A549 (cell line): Measurements from ENCODE around the gene DPM3. TPM values are rescaled to one million over a fixed set of nuclear protein-coding genes. Genes with fewer than 3 reads are reported as not detected.
A peak's percentile ranks its signal among the peaks of the same experiment; 100 is the strongest.

ENCODE experiments used
- ATAC-seq, 2 experiments: fragments of 200-7000 bp in 1 of 2; fragments of >200 bp in 1 of 2; cut with Nextera tagmentation in 1 of 2; cut with Tn5 transposase in 1 of 2; 3 replicates each; pipeline versions ENCODE4 v1.8.0 to v1.9.1; 2018 to 2020; ENCODE audit warnings: mild to moderate bottlenecking in 1 of 2, moderate library complexity in 1 of 2
- CTCF ChIA-PET: fragments of 300-600 bp; sonication (Branson Sonifier 250); formaldehyde crosslinking; extraction: SDS; loops from one replicate; lab custom pipeline; 2021; ENCODE audit warnings: antibody characterized with exemption, inconsistent platforms; lab: Yijun Ruan, JAX
- POLR2A ChIA-PET: fragments of 350-600 bp; formaldehyde crosslinking; extraction: SDS; loops from one replicate; lab custom pipeline; 2021; ENCODE audit warnings: antibody characterized with exemption, inconsistent platforms; lab: Yijun Ruan, JAX
- DNase-seq, 2 experiments: peaks; one replicate each; pipeline versions ENCODE4 v3.0.0 to v3.0.0-alpha.2; 2011 to 2016; ENCODE audit warnings: low read depth in 1 of 2, low spot score in 1 of 2
- FAIRE-seq: peaks from 2 replicates; lab custom pipeline; 2011; peaks lifted over from hg19 to GRCh38; lab: Jason Lieb, UNC
- H3K27ac ChIP-seq, 2 experiments: fragments of >200 bp; sonication (Bioruptor Twin); formaldehyde crosslinking; 3 replicates each; pipeline ENCODE4 v1.5.1; 2016 to 2017
- H3K4me1 ChIP-seq: fragments of >200 bp; sonication (Bioruptor Twin); formaldehyde crosslinking; 3 replicates; pipeline ENCODE4 v1.6.1; 2016
- H3K4me2 ChIP-seq: fragments of >200 bp; sonication (Bioruptor Twin); formaldehyde crosslinking; 3 replicates; pipeline ENCODE4 v1.6.1; 2016
- H3K4me3 ChIP-seq: fragments of >200 bp; sonication (Bioruptor Twin); formaldehyde crosslinking; 3 replicates; pipeline ENCODE4 v1.5.1; 2016
- H3K9me3 ChIP-seq: fragments of >200 bp; sonication (Bioruptor Twin); formaldehyde crosslinking; 3 replicates; pipeline ENCODE4 v1.6.1; 2016
- BHLHE40 ChIP-seq: IDR thresholded peaks from 2 replicates; pipeline ENCODE4 v1.6.1; 2012; ENCODE audit warnings: low read depth, low read length, inconsistent platforms
- CEBPB ChIP-seq, 2 experiments: fragments of >200 bp in 1 of 2; sonication (Bioruptor Twin) in 1 of 2; formaldehyde crosslinking in 1 of 2; IDR thresholded peaks; 2 replicates each; pipeline ENCODE4 v1.6.1; 2012 to 2016
- EHF ChIP-seq: fragments of 250-450 bp; sonication (Bioruptor Pico); IDR thresholded peaks from 2 replicates; pipeline ENCODE4 v1.5.0; 2020; ENCODE audit warnings: mild to moderate bottlenecking
- EP300 ChIP-seq, 2 experiments: fragments of >200 bp; sonication (Bioruptor Twin); formaldehyde crosslinking; IDR thresholded peaks; 2 replicates in 1 of 2; 3 replicates in 1 of 2; pipeline ENCODE4 v1.6.1; 2016 to 2017
- GATA3 ChIP-seq: IDR thresholded peaks from 2 replicates; pipeline ENCODE4 v1.6.1; 2012; ENCODE audit warnings: borderline replicate concordance
- HDAC2 ChIP-seq: fragments of 200-600 bp; sonication (generic); IDR thresholded peaks from 2 replicates; pipeline ENCODE4 v1.6.1; 2016
- HEYL ChIP-seq: fragments of 250-450 bp; sonication (Bioruptor Pico); IDR thresholded peaks from 2 replicates; pipeline ENCODE4 v1.8.0; 2021; ENCODE audit warnings: mild to moderate bottlenecking, moderate library complexity
- HOXA7 ChIP-seq: fragments of 250-450 bp; sonication (Bioruptor Pico); IDR thresholded peaks from 2 replicates; pipeline ENCODE4 v1.5.0; 2020; ENCODE audit warnings: mild to moderate bottlenecking, moderate library complexity
- HOXB13 ChIP-seq: fragments of 250-450 bp; sonication (Bioruptor Pico); IDR thresholded peaks from 2 replicates; pipeline ENCODE4 v1.5.0; 2020; ENCODE audit warnings: low read depth, mild to moderate bottlenecking, moderate library complexity
- HOXB5 ChIP-seq: fragments of 250-450 bp; sonication (Bioruptor Pico); IDR thresholded peaks from 2 replicates; pipeline ENCODE4 v1.5.0; 2020; ENCODE audit warnings: mild to moderate bottlenecking, moderate library complexity
- JUNB ChIP-seq: fragments of >200 bp; sonication (Bioruptor Twin); formaldehyde crosslinking; IDR thresholded peaks from 2 replicates; pipeline ENCODE4 v1.6.1; 2016
- MAFK ChIP-seq: fragments of 450-650 bp; IDR thresholded peaks from 2 replicates; pipeline ENCODE4 v1.6.1; 2014; ENCODE audit not compliant: partially characterized antibody
- MAZ ChIP-seq: fragments of 150-350 bp; IDR thresholded peaks from 2 replicates; pipeline ENCODE4 v1.6.1; 2014; ENCODE audit warnings: antibody characterized with exemption, low read depth, low read length, borderline replicate concordance
- MYC ChIP-seq: IDR thresholded peaks from 2 replicates; pipeline ENCODE4 v1.6.1; 2012; ENCODE audit warnings: mild to moderate bottlenecking, inconsistent platforms, low read length, improper control_type of control experiment, borderline replicate concordance
- NFE2L2 ChIP-seq: fragments of 150-350 bp; conservative IDR thresholded peaks from 2 replicates; pipeline ENCODE4 v1.6.1; 2014; ENCODE audit warnings: low read length
- NR3C1 ChIP-seq: fragments of >200 bp; sonication (Bioruptor Twin); formaldehyde crosslinking; IDR thresholded peaks from 3 replicates; pipeline ENCODE4 v1.6.1; 2017
- POLR2A ChIP-seq: IDR thresholded peaks from 2 replicates; pipeline ENCODE4 v1.6.1; 2012; ENCODE audit warnings: mild to moderate bottlenecking, low read length
- RAD21 ChIP-seq, 2 experiments: fragments of >200 bp in 1 of 2; sonication (Bioruptor Twin) in 1 of 2; formaldehyde crosslinking in 1 of 2; IDR thresholded peaks in 1 of 2; conservative IDR thresholded peaks in 1 of 2; 2 replicates in 1 of 2; 3 replicates in 1 of 2; pipeline ENCODE4 v1.6.1; 2012 to 2018; ENCODE audit warnings: inconsistent platforms in 1 of 2
- RARB ChIP-seq: fragments of 250-450 bp; sonication (Bioruptor Pico); IDR thresholded peaks from 2 replicates; pipeline ENCODE4 v1.8.0; 2021; ENCODE audit warnings: mild to moderate bottlenecking, moderate library complexity
- RFX5 ChIP-seq: fragments of 450-650 bp; IDR thresholded peaks from 2 replicates; pipeline ENCODE4 v1.7.1; 2014; ENCODE audit warnings: antibody characterized with exemption, mild to moderate bottlenecking, moderate library complexity
- RNF2 ChIP-seq: fragments of 200-600 bp; sonication (generic); IDR thresholded peaks from 2 replicates; pipeline ENCODE4 v1.6.1; 2016; ENCODE audit warnings: low read depth, mild to moderate bottlenecking, antibody characterized with exemption, moderate library complexity, borderline replicate concordance
- SMC3 ChIP-seq: fragments of >200 bp; sonication (Bioruptor Twin); formaldehyde crosslinking; IDR thresholded peaks from 3 replicates; pipeline ENCODE4 v1.6.1; 2018; ENCODE audit warnings: inconsistent platforms
- SREBF2 ChIP-seq: fragments of 450-650 bp; IDR thresholded peaks from 2 replicates; pipeline ENCODE4 v1.6.1; 2014; ENCODE audit warnings: mild to moderate bottlenecking, moderate library complexity
- TFCP2L1 ChIP-seq: fragments of 250-450 bp; sonication (Bioruptor Pico); IDR thresholded peaks from 2 replicates; pipeline ENCODE4 v1.5.0; 2021; ENCODE audit warnings: mild to moderate bottlenecking
- TP53 ChIP-seq: fragments of 250-450 bp; sonication (Bioruptor Pico); IDR thresholded peaks from 2 replicates; pipeline ENCODE4 v1.5.0; 2021; ENCODE audit warnings: mild to moderate bottlenecking, moderate library complexity
- ZC3H11A ChIP-seq: fragments of 450-650 bp; IDR thresholded peaks from 2 replicates; pipeline ENCODE4 v1.6.1; 2014; ENCODE audit warnings: antibody characterized with exemption, mild to moderate bottlenecking
- ZFP36 ChIP-seq: fragments of 450-650 bp; IDR thresholded peaks from 2 replicates; pipeline ENCODE4 v1.6.1; 2014; ENCODE audit warnings: borderline replicate concordance; ENCODE audit not compliant: partially characterized antibody
- ZSCAN20 ChIP-seq: fragments of 250-450 bp; sonication (Bioruptor Pico); IDR thresholded peaks from 2 replicates; pipeline ENCODE4 v1.8.0; 2022; ENCODE audit warnings: mild to moderate bottlenecking, moderate library complexity
- WGBS: methylation state at CpG from one replicate; pipeline ENCODE4 v1.1.6; 2017; ENCODE audit errors: missing lambda C conversion rate; 5-methylcytosine and 5-hydroxymethylcytosine counted together
- polyA plus RNA-seq, 4 experiments: library from polyadenylated mRNA; depleted of rRNA in 3 of 4; stranded (reverse); fragments of >200 nt; fragmentation: RNase III in 1 of 4; extraction: RNeasy Plus Mini Kit Qiagen cat#74134 plus additional on column Dnase treatment in 1 of 4; gene quantifications; 2 replicates in 3 of 4; 3 replicates in 1 of 4; pipeline ENCODE4 v1.2.3, GENCODE V29; 2011 to 2017
- TF ChIP-seq, protein P1 (sequence below): fragments of 150-350 bp; IDR thresholded peaks from 2 replicates; pipeline ENCODE4 v1.6.1; 2014; ENCODE audit warnings: low read depth, mild to moderate bottlenecking, low read length
- TF ChIP-seq, protein P2 (sequence below): fragments of >200 bp; sonication (Bioruptor Twin); formaldehyde crosslinking; IDR thresholded peaks from 3 replicates; pipeline ENCODE4 v1.5.1; 2016
- TF ChIP-seq, protein P3 (sequence below): fragments of >200 bp; sonication (Bioruptor Twin); formaldehyde crosslinking; IDR thresholded peaks from 2 replicates; pipeline ENCODE4 v1.6.1; 2016
- TF ChIP-seq, protein P4 (sequence below): IDR thresholded peaks from 2 replicates; pipeline ENCODE4 v1.6.1; 2012; ENCODE audit warnings: low read depth, borderline replicate concordance

Gene DPM3
- polyA plus RNA-seq, 2 of the 4 experiments (the other 2 are of a cell fraction): 22.8 to 80.3 TPM

DNA sequence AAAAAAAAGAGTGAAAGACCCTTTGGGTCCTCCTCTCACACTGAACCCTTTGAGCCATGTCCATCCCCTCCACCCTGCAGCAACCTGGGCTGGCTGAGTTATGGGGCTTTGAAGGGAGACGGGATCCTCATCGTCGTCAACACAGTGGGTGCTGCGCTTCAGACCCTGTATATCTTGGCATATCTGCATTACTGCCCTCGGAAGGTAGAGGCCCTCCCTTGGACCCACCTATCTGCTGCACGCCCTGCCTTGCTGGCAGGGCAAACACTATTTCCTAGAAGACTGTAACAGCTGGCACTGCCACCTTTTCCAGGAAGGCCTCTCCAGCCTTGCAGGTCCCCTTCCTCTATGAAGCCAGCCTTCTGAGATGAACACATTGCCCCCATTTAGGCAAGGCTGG, 3.6 kb downstream of the DPM3 start:
- ATAC-seq (no peak), FAIRE-seq (no peak)
- Histone ChIP-seq H3K4me2 (peak overlapping the region; percentile 82), H3K4me1 (peaks cover 31% of the 10 kb centered on the region), H3K27ac (peak overlapping the region in 1 of 2 experiments; percentile 90; a peak in 3 of 6 replicates), H3K9me3 (no peaks in the 10 kb centered on the region), H3K4me3 (peak overlapping the region; percentile 60; the same call in 2 of the 3 replicates)
- WGBS: 85% methylated on average over 6 of the region's 6 CpGs
- CTCF ChIA-PET: interaction anchor here (0.6 to 19.7 kb wide), 8 partner anchors 20 to 92 kb away, joined by 3 to 309 read pairs (median 4); partner anchors contain the start of gene KRTCAP2
- POLR2A ChIA-PET: interaction anchor here (0.7 kb wide), 1 partner anchor 29 kb away, joined by 4 read pairs; no protein-coding TSS in a partner anchor
- TF ChIP-seq, protein P1, sequence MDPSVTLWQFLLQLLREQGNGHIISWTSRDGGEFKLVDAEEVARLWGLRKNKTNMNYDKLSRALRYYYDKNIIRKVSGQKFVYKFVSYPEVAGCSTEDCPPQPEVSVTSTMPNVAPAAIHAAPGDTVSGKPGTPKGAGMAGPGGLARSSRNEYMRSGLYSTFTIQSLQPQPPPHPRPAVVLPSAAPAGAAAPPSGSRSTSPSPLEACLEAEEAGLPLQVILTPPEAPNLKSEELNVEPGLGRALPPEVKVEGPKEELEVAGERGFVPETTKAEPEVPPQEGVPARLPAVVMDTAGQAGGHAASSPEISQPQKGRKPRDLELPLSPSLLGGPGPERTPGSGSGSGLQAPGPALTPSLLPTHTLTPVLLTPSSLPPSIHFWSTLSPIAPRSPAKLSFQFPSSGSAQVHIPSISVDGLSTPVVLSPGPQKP: no peak
- TF ChIP-seq, all 56 proteins: peak for 0
- no peak for DNase-seq

DNA sequence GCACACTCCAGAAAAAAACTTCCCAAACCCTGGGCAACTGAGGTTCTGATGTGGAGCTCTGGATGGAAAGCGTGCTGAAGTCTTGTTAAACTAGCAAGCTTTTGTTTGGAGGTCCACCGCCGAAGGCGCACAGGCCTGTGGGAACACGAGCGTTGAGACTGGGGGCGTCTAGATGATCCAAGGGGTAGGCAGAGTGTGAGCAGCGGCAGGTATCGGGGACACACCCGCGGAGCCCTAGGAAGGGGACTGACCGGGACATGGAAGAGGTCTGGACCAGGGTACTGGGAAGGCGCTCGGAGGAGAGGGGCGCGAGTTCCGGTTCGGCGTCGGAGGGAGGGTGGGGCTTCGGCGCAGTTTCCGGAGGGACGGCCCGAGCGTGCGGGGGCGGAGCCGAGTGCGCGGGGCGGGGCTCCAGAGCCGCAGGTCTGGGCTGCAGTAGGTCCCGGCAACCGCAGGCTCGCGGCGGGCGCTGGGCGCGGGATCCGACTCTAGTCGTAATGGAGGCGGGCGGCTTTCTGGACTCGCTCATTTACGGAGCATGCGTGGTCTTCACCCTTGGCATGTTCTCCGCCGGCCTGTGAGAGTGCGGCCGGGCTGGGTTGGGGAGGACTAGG, 4.8 kb downstream of the DPM3 start, which contains the start of gene SLC50A1:
Gene SLC50A1 (plus strand): TSS at position 438 of the 614 bp plus-strand sequence. CDS start 60 bp downstream, at position 498.
- peak within 1 kb of the TSS; percentile 90 to 92 for H3K27ac ChIP-seq
- peak; percentile 76 to 88 for ATAC-seq
- WGBS: 2% methylated on average over 39 of the region's 52 CpGs
- peak; percentile 91 to 93 for DNase-seq
- no peaks in the 10 kb centered on the region for H3K9me3 ChIP-seq
- peak within 1 kb of the TSS; percentile 82 for H3K4me2 ChIP-seq
- peak within 1 kb of the TSS; percentile 60 for H3K4me3 ChIP-seq
- FAIRE-seq: no peak
- peaks cover 34% of the 10 kb centered on the region for H3K4me1 ChIP-seq
- ChIA-PET POLR2A (interaction anchor here (0.6 to 1.3 kb wide), 6 partner anchors 8 to 161 kb away, joined by 3 to 8 read pairs (median 4); partner anchors contain the start of genes CKS1B and KRTCAP2), CTCF (interaction anchor here (0.8 to 19.7 kb wide), 11 partner anchors 8 to 91 kb away, joined by 3 to 309 read pairs (median 4); partner anchors contain the start of gene KRTCAP2)
- no peak for TF ChIP-seq JUNB
- TF ChIP-seq, protein P1: no peak
- TF ChIP-seq HOXB13 (CRISPR knock-in tag): 0 out of 2 replicates have a peak, but pooled peaks have one; percentile 25
- TF ChIP-seq ZSCAN20: no peak
- TF ChIP-seq GATA3: no peak; the same call in 1 of the 2 replicates
- no peak for TF ChIP-seq NFE2L2
- TF ChIP-seq TP53 (CRISPR knock-in tag): peak; percentile 70; the same call in 1 of the 2 replicates
- no peak; a peak in 1 of 4 replicates for TF ChIP-seq CEBPB (IDR thresholded peaks at IDR 0.05)
- no peak for TF ChIP-seq SREBF2
- no peak for TF ChIP-seq EP300 (IDR thresholded peaks at IDR 0.05)
- no peak for TF ChIP-seq HDAC2
- no peak for TF ChIP-seq ZC3H11A
- no peak for TF ChIP-seq MAFK
- 0 out of 3 replicates have a peak, but pooled peaks have one; percentile 4 for TF ChIP-seq SMC3
- no peak for TF ChIP-seq RNF2
- TF ChIP-seq HEYL (CRISPR knock-in tag): no peak
- TF ChIP-seq MYC: 0 out of 2 replicates have a peak, but pooled peaks have one; percentile 56
- TF ChIP-seq HOXA7 (CRISPR knock-in tag): peak; percentile 86
- no peak; the same call in 1 of the 2 replicates for TF ChIP-seq EHF (CRISPR knock-in tag)
- peak; percentile 57; the same call in 1 of the 2 replicates for TF ChIP-seq RARB (CRISPR knock-in tag)
- TF ChIP-seq, protein P2, sequence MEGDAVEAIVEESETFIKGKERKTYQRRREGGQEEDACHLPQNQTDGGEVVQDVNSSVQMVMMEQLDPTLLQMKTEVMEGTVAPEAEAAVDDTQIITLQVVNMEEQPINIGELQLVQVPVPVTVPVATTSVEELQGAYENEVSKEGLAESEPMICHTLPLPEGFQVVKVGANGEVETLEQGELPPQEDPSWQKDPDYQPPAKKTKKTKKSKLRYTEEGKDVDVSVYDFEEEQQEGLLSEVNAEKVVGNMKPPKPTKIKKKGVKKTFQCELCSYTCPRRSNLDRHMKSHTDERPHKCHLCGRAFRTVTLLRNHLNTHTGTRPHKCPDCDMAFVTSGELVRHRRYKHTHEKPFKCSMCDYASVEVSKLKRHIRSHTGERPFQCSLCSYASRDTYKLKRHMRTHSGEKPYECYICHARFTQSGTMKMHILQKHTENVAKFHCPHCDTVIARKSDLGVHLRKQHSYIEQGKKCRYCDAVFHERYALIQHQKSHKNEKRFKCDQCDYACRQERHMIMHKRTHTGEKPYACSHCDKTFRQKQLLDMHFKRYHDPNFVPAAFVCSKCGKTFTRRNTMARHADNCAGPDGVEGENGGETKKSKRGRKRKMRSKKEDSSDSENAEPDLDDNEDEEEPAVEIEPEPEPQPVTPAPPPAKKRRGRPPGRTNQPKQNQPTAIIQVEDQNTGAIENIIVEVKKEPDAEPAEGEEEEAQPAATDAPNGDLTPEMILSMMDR: no peak
- TF ChIP-seq MAZ: no peak
- TF ChIP-seq BHLHE40: no peak
- peak; percentile 86; the same call in 1 of the 2 replicates for TF ChIP-seq TFCP2L1
- TF ChIP-seq, protein P3, sequence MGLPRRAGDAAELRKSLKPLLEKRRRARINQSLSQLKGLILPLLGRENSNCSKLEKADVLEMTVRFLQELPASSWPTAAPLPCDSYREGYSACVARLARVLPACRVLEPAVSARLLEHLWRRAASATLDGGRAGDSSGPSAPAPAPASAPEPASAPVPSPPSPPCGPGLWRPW: no peak
- no peak for TF ChIP-seq NR3C1
- TF ChIP-seq, protein P4, sequence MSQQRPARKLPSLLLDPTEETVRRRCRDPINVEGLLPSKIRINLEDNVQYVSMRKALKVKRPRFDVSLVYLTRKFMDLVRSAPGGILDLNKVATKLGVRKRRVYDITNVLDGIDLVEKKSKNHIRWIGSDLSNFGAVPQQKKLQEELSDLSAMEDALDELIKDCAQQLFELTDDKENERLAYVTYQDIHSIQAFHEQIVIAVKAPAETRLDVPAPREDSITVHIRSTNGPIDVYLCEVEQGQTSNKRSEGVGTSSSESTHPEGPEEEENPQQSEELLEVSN: peak; percentile 46; the same call in 1 of the 2 replicates
- TF ChIP-seq POLR2A: peak; percentile 77
- TF ChIP-seq RFX5: no peak; the same call in 1 of the 2 replicates
- no peak for TF ChIP-seq ZFP36
- peak; percentile 59; the same call in 1 of the 2 replicates for TF ChIP-seq HOXB5
- TF ChIP-seq RAD21 (conservative IDR thresholded peaks at IDR 0.05 in 1 of 2, IDR thresholded peaks at IDR 0.05 in 1 of 2): no peak
